ENCODE measurements around the gene NFIX. TPM values are rescaled to one million over a fixed set of nuclear protein-coding genes. Genes with fewer than 3 reads are reported as not detected.

NFIX gene
- total and polyA plus RNA-seq, 9 of the 15 experiments (the other 6 are each of a cell fraction or from before 2014, with no cell fraction given), result 0.28 to 26.8 (median 5.4) TPM

- no peak for TF ChIP-seq MYBL2 (IDR thresholded peaks at IDR 0.05; ENCODE audit: low read depth)
- TF ChIP-seq MYBL2 (CRISPR knock-in tag; IDR thresholded peaks at IDR 0.05; ENCODE audit: borderline replicate concordance), result no peak
- TF ChIP-seq, protein P1, sequence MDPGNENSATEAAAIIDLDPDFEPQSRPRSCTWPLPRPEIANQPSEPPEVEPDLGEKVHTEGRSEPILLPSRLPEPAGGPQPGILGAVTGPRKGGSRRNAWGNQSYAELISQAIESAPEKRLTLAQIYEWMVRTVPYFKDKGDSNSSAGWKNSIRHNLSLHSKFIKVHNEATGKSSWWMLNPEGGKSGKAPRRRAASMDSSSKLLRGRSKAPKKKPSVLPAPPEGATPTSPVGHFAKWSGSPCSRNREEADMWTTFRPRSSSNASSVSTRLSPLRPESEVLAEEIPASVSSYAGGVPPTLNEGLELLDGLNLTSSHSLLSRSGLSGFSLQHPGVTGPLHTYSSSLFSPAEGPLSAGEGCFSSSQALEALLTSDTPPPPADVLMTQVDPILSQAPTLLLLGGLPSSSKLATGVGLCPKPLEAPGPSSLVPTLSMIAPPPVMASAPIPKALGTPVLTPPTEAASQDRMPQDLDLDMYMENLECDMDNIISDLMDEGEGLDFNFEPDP (CRISPR knock-in tag; IDR thresholded peaks at IDR 0.05), result no peak
- TF ChIP-seq, protein P2, sequence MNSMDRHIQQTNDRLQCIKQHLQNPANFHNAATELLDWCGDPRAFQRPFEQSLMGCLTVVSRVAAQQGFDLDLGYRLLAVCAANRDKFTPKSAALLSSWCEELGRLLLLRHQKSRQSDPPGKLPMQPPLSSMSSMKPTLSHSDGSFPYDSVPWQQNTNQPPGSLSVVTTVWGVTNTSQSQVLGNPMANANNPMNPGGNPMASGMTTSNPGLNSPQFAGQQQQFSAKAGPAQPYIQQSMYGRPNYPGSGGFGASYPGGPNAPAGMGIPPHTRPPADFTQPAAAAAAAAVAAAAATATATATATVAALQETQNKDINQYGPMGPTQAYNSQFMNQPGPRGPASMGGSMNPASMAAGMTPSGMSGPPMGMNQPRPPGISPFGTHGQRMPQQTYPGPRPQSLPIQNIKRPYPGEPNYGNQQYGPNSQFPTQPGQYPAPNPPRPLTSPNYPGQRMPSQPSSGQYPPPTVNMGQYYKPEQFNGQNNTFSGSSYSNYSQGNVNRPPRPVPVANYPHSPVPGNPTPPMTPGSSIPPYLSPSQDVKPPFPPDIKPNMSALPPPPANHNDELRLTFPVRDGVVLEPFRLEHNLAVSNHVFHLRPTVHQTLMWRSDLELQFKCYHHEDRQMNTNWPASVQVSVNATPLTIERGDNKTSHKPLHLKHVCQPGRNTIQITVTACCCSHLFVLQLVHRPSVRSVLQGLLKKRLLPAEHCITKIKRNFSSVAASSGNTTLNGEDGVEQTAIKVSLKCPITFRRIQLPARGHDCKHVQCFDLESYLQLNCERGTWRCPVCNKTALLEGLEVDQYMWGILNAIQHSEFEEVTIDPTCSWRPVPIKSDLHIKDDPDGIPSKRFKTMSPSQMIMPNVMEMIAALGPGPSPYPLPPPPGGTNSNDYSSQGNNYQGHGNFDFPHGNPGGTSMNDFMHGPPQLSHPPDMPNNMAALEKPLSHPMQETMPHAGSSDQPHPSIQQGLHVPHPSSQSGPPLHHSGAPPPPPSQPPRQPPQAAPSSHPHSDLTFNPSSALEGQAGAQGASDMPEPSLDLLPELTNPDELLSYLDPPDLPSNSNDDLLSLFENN (IDR thresholded peaks at IDR 0.05; ENCODE audit: low read depth in 2 of 2, low read length in 2 of 2), result no peak
- no peak for TF ChIP-seq RBM22 (IDR thresholded peaks at IDR 0.05; ENCODE audit: low read depth, low read length, poor library complexity, severe bottlenecking)
- TF ChIP-seq ZKSCAN8 (CRISPR knock-in tag; IDR thresholded peaks at IDR 0.05), result no peak
- TF ChIP-seq PPARD (CRISPR knock-in tag; IDR thresholded peaks at IDR 0.05), result no peak
- no peak for TF ChIP-seq MXD1 (CRISPR knock-in tag; IDR thresholded peaks at IDR 0.05; ENCODE audit: borderline replicate concordance, poor library complexity, severe bottlenecking)
- no peak for TF ChIP-seq CEBPB (tag; IDR thresholded peaks at IDR 0.05)
- no peak for TF ChIP-seq MGA (IDR thresholded peaks at IDR 0.05)
Observed at GRCh38 chr19:13100031-13100588, 104.8 kb downstream of the NFIX start (continued).
